Astrocyte of the cerebellum (primary cell): Measurements from ENCODE around the gene LYPD5.
A peak's percentile ranks its signal among the peaks of the same experiment; 100 is the strongest.
"Not testable (repeated sequence)": the region's sequence is repeated elsewhere in the genome, so short reads cannot be mapped to it uniquely, and the experiment has no call there.

ENCODE experiments used
- DNase-seq: peaks from one replicate; pipeline ENCODE4 v3.0.0-alpha.2; 2011; ENCODE audit warnings: low read depth
- H3K4me3 ChIP-seq: 2 replicates; pipeline ENCODE4 v1.5.1; 2011; ENCODE audit warnings: mild to moderate bottlenecking, low read depth, low read length, moderate library complexity
- in situ Hi-C: cut with HindIII; loops from 2 replicates; pipeline ENCODE4 v1.10.0; 2017; ENCODE audit warnings: low sequenced_read_pairs
- TF ChIP-seq, protein P1 (sequence below): IDR thresholded peaks from 2 replicates; pipeline ENCODE4 v1.5.1; 2012; ENCODE audit warnings: low read length, low read depth, moderate library complexity, mild to moderate bottlenecking; ENCODE audit errors: missing control alignments

The LYPD5 gene

DNA sequence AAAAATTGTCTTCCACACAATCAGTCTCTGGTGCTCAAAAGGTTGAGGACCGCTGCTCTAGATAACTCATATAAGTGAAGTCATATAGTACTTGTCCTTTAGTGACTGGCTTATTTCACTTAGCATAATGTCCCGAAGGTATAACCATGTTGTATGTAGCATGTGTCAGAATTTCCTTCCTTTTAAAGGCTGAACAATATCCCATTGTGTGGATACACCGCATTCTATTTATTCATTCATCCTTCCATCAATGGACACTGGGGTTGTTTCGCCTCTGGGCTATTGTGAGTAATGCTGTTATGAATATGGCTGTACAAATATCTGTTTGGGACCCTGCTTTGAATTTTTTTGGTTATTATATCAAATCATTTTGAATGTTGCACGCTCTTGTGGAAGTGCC is 4.6 kb upstream of the LYPD5 start:
- DNase-seq: no peak
- TF ChIP-seq, protein P1, sequence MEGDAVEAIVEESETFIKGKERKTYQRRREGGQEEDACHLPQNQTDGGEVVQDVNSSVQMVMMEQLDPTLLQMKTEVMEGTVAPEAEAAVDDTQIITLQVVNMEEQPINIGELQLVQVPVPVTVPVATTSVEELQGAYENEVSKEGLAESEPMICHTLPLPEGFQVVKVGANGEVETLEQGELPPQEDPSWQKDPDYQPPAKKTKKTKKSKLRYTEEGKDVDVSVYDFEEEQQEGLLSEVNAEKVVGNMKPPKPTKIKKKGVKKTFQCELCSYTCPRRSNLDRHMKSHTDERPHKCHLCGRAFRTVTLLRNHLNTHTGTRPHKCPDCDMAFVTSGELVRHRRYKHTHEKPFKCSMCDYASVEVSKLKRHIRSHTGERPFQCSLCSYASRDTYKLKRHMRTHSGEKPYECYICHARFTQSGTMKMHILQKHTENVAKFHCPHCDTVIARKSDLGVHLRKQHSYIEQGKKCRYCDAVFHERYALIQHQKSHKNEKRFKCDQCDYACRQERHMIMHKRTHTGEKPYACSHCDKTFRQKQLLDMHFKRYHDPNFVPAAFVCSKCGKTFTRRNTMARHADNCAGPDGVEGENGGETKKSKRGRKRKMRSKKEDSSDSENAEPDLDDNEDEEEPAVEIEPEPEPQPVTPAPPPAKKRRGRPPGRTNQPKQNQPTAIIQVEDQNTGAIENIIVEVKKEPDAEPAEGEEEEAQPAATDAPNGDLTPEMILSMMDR: no peak
- no peak overlapping the region for H3K4me3 ChIP-seq
- in situ Hi-C loops: no loop called here

DNA sequence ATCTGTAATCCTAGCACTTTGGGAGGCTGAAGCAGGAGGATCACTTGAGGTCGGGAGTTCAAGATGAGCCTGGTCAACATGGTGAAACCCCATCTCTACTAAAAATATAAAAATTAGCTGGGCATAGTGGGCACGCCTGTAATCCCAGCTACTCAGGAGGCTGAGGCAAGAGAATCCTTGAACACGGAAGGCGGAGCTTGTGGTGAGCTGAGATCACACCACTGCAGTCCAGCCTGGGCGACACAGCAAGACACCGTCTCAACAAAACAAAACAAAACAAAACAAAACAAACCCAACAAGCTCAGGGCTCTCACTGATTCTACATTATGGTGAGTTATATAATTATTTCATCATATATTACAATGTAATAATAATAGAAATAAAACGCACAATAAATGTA is 4.2 kb upstream of the LYPD5 start:
- H3K4me3 ChIP-seq, DNase-seq, in situ Hi-C loops: not testable (repeated sequence)

DNA sequence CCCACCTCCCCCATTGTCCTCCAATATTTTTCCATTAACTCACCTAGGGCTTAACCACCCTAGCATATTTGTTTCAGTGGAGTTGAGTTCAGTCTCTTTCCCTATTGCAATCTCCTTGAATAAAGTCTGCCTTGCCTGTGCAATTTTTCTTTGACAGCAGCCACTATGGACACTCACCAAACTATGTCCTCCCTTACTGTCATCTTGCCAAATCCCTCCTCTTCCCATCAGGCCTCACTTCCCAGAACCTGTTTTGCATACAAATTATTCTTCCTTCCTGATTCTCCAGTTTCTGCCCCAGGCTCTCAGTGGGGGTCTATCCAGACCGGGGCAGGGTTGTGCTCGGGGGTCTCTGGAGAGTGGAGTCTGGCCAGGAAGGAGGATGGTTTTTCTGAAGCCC is 2.2 kb upstream of the LYPD5 start:
- TF ChIP-seq, protein P1: no peak
- no peak for DNase-seq
- in situ Hi-C loops: no loop called here
- H3K4me3 ChIP-seq: no peak overlapping the region

DNA sequence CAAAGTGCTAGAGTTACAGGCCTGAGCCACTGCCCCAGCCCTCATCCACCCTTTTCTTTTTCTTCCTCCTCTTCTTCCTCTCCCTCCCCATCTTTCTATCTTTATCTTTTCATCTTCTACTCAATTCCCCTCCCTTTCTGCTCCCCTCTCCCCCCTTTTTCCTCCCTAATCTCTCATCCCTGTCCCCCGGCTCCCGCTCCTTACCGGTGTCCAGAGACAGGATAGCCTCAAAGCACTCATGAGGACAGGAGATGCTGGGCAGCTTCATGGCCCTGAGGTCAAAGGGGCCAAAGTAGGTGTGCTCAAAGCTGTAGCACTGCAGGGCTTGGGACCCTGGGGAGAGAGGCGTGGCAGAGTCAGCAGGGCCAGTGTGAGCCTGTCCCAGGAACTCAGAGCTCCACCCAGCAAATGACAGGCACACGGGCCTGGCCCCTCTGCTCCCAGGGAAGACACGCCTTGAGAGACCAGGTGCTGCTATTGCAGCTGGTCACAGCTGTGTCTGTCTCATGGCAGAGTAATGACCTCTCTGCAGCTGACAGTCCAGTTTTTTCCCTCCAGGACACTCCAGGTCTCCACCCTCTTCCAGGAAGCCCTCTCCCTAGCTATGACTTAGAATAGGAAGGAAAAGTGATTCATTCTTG is 2.6 kb downstream of the LYPD5 start:
- TF ChIP-seq, protein P1: no peak
- in situ Hi-C loops: no loop called here
- no peak for DNase-seq
- no peak overlapping the region for H3K4me3 ChIP-seq

DNA sequence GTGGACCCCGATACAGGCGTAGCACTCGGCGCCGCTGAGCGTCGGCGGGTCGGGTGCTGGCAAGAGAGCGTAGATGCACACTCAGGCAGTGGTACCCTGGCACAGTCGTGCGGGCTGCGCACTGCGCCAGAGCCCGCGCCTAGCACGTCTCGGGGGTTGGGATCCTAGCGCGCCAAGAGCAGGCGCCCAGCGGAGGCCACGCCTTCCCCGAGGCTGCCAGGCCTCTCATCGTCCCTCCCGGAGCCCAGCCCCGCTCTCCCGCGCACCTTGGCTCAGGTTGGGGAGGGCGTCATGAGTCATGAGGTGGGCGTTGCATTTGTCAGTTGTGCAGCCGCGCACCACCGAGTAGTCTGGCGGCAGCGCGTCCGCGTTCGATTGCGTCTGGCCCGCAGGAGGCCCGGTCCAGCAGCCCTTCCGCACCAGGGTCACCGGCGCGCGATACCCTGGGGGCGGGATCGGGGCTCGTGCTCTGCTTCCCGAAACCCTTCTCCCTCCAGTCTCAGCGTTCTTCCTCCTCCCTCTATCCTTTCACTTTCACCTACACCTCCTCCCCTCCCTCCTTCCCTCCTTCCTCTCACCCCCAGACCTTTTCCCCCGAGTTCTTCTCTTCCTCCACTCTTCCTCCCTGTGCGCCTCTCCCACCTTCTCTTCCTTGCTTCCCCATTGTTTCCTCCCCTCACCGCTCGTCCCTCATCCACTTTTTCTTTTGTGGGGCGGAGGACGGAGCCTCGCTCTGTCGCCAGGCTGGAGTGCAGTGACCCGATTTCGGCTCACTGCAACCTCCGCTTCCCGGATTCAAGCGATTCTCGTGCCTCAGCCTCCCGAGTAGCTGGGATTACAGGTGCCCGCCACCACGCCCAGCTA is 3.5 kb downstream of the LYPD5 start:
- no peak for DNase-seq
- in situ Hi-C loops: no loop called here
- TF ChIP-seq, protein P1: no peak
- peak overlapping the region; percentile 45 for H3K4me3 ChIP-seq

DNA sequence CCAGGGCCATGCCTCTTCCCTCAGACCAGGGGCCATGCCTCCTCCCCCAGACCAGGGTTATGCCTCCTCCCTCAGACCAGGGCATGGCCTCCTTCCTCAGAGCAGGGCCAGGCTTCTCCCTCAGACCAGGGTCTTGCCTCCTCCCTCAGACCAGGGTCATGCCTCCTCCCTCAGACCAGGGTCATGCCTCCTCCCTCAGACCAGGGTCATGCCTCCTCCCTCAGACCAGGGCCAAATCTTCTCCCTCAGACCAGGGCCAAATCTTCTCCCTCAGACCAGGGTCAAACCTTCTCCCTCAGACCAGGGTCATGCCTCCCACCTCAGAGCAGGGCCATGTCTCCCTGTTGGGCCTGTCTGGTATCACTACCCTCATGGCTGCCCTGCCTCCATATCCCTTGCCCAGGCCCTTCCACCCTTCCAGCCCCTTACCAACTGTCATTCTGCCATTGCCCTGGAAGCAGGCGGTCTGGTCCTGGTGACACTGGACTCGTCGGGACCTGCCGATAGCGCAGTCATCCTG is 4.2 kb downstream of the LYPD5 start:
- in situ Hi-C loops: no loop called here
- H3K4me3 ChIP-seq: peak overlapping the region; percentile 45
- TF ChIP-seq, protein P1: no peak

DNA sequence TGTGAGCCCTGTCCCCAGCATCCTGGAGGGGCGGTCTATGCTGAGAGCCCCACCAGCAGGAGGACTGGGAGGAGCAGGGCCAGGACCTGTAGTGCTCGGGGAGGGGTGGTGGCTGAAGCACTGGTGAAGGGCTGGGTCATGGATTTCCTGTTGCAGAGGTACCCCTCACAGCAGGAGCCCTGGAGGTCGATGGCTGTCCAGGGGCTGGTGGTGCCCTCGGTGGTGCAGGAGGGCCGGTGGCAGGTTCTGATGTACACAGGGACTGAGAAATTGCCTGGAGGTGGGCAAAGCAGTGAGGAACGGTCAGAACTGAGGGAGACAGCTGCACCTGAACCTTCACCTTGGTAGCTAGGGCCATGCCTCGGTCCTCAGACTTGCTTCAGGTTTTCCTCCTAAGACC is 4.7 kb downstream of the LYPD5 start:
- in situ Hi-C loops: no loop called here
- no peak for DNase-seq
- H3K4me3 ChIP-seq: no peak overlapping the region
- TF ChIP-seq, protein P1: no peak

More for the DNA sequence above, 4.2 kb downstream of the LYPD5 start:
- no peak for DNase-seq
